Skeletal muscle tissue (tissue), 4 donors: ENCODE measurements around the gene SSBP2. TPM values are rescaled to one million over a fixed set of nuclear protein-coding genes. Genes with fewer than 3 reads are reported as not detected.
"Not testable (repeated sequence)": the region's sequence is repeated elsewhere in the genome, so short reads cannot be mapped to it uniquely, and the experiment has no call there.

ENCODE experiments used
- H3K27ac ChIP-seq: one replicate; pipeline ENCODE4 v1.7.0; 2013; ENCODE audit warnings: mild to moderate bottlenecking, low read depth, low read length, inconsistent platforms
- H3K27me3 ChIP-seq, 3 donors: one replicate each; pipeline ENCODE4 v1.7.0; 2013; ENCODE audit warnings: low read length in 3 of 3; ENCODE audit not compliant: control insufficient read depth in 3 of 3, insufficient read depth in 3 of 3
- H3K36me3 ChIP-seq, 3 donors: one replicate each; pipeline ENCODE4 v1.7.0; 2013; ENCODE audit warnings: low read length in 3 of 3; ENCODE audit not compliant: control insufficient read depth in 3 of 3, insufficient read depth in 3 of 3
- H3K4me1 ChIP-seq, 3 donors: one replicate each; pipeline ENCODE4 v1.7.0; 2013; ENCODE audit warnings: low read length in 3 of 3, mild to moderate bottlenecking in 3 of 3; ENCODE audit not compliant: control insufficient read depth in 3 of 3, insufficient read depth in 3 of 3
- H3K4me3 ChIP-seq, 3 donors: one replicate each; pipeline ENCODE4 v1.7.0; 2013; ENCODE audit warnings: low read length in 3 of 3
- H3K9ac ChIP-seq, 3 donors: one replicate each; pipeline ENCODE4 v1.7.0; 2013; ENCODE audit warnings: low read length in 3 of 3, mild to moderate bottlenecking in 3 of 3, moderate library complexity in 2 of 3, low read depth in 1 of 3
- H3K9me3 ChIP-seq, 3 donors: one replicate each; pipeline ENCODE4 v1.7.0; 2013; ENCODE audit warnings: low read length in 3 of 3; ENCODE audit not compliant: control insufficient read depth in 3 of 3
- total RNA-seq: library from RNA; depleted of rRNA; stranded (reverse); fragments of >200 nt; gene quantifications from one replicate; pipeline ENCODE4 v1.2.3, GENCODE V29; 2014
- donor health status: Osteomylitis.

The SSBP2 gene
- total RNA-seq, 1 donor from 2014 or later, result 44.4 TPM

DNA sequence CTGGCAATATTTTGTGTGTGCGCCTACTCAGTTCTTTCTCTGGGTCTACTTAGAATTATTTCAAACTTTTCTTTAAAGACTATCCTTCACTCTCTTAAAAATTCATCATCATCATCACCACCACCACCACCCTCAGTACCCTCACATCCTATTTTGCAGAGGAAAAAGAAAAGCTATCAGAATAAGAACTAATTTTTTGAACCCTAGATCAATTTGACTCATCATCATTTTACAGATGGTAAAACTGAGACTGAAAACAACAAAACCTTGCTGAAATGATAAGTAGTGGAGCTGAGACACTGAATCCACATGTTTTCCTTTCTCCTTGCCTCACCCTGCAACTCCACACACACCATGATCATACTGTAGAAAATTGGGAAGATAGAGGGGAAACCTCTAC lies 119.3 kb downstream of the SSBP2 start:
- Histone ChIP-seq H3K4me3 (no peak overlapping the region), H3K27me3 (no peaks in the 10 kb centered on the region)

GRCh38 chr5:81631124-81631523 lies 119.8 kb downstream of the SSBP2 start:
- Histone ChIP-seq H3K4me3 (no peak overlapping the region), H3K27me3 (no peaks in the 10 kb centered on the region), H3K36me3 (peaks cover 0 to 4% (median 0%) of the 10 kb centered on the region in 3 donors), H3K27ac (no peak overlapping the region), H3K9ac (no peak overlapping the region), H3K9me3 (no peaks in the 10 kb centered on the region), H3K4me1 (no peaks in the 10 kb centered on the region)

More for the DNA sequence above, 119.3 kb downstream of the SSBP2 start:
- Histone ChIP-seq H3K4me1 (no peaks in the 10 kb centered on the region), H3K9ac (no peak overlapping the region), H3K36me3 (peaks cover 0 to 4% (median 0%) of the 10 kb centered on the region in 3 donors), H3K9me3 (no peaks in the 10 kb centered on the region), H3K27ac (no peak overlapping the region)

DNA sequence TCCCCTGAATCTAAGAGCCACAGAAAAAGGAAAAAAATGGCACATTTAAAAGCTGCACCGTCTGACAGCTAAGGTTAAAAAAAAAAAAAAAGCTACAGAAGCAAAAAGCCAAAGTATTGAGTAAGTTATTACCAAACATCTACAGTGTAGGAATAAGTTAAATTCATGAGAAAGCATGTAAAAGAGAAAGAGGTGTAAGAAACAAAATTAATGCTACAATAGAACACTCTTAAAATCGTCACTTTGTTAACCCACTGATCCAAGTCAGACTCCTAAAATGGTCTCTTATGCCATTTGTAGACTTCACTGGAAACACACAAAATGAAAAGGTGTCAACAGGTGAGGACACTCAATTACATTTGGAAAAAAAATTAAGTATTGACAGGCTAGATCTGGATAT lies 120.2 kb downstream of the SSBP2 start:
- H3K9me3 ChIP-seq, result no peaks in the 10 kb centered on the region
- H3K4me3 ChIP-seq, result no peak overlapping the region
- no peak overlapping the region for H3K27ac ChIP-seq
- no peak overlapping the region for H3K9ac ChIP-seq
- no peaks in the 10 kb centered on the region for H3K4me1 ChIP-seq
- H3K36me3 ChIP-seq, result no peaks in the 10 kb centered on the region
- no peaks in the 10 kb centered on the region for H3K27me3 ChIP-seq

DNA sequence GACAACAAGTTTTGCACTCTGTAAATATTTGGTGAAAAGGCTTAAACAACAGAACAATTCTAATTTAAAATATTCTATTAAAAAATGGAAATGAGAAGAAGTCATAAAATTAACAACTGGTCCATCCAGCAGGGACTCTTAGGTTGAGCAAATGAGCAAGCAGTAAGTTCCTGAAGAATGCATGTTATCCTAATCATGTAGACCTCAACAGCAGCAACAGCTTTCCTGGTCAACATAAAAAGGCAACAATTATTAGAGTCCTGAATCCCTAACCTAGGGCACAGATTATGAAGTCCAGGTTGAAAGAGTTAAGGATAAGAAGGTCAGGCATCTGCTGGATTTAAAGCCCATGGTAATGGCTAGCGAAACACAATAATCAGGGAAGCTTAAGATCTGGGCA lies 120.9 kb downstream of the SSBP2 start:
- H3K27ac ChIP-seq, result no peak overlapping the region
- H3K9me3 ChIP-seq, result no peaks in the 10 kb centered on the region
- H3K4me1 ChIP-seq, result no peaks in the 10 kb centered on the region
- H3K27me3 ChIP-seq, result no peaks in the 10 kb centered on the region
- no peak overlapping the region for H3K4me3 ChIP-seq
- no peaks in the 10 kb centered on the region for H3K36me3 ChIP-seq
- H3K9ac ChIP-seq, result no peak overlapping the region

GRCh38 chr5:81628061-81628460 lies 122.8 kb downstream of the SSBP2 start:
- not testable (repeated sequence) for H3K4me3 ChIP-seq, H3K4me1 ChIP-seq, H3K27me3 ChIP-seq, H3K27ac ChIP-seq, H3K36me3 ChIP-seq, H3K9me3 ChIP-seq, H3K9ac ChIP-seq

- Histone ChIP-seq H3K9ac (no peak overlapping the region), H3K9me3 (no peaks in the 10 kb centered on the region), H3K4me3 (no peak overlapping the region), H3K4me1 (no peaks in the 10 kb centered on the region), H3K27ac (no peak overlapping the region), H3K27me3 (no peaks in the 10 kb centered on the region), H3K36me3 (no peaks in the 10 kb centered on the region)
Measured at GRCh38 chr5:81626524-81626923, 124.4 kb downstream of the SSBP2 start.

DNA sequence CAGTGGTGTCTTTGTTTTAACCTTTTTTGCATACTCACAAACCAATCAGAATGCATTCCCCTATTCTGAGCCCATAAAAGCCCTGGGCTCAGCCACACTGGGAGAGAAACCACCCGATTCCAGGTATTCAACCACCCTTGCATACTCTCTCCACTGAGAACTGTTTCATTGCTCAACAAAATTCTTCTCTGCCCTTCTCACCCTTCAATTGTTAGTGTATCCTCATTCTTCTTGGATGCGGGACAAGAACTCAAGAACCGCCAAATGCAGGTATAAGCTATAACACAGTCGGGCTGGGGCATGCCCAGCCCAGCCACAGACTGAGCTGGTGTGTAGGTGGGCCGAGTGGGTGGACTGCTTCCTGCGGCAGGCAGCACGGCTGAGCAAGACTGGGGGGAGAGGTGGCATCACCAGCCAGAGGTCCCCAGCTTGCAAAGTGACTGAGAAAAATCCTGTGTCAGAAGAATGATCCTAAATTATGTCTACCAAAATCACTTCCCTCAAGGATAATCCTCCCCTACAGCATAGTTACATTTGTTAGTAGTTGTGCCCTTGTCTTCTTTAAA lies 141.0 kb downstream of the SSBP2 start:
- Histone ChIP-seq H3K9me3 (peaks cover 0 to 4% (median 0%) of the 10 kb centered on the region in 3 donors), H3K27ac (no peak overlapping the region), H3K36me3 (peaks cover 0 to 13% (median 8%) of the 10 kb centered on the region in 3 donors), H3K4me3 (peak overlapping the region in 1 of 3 donors; percentile 19), H3K9ac (no peak overlapping the region), H3K27me3 (no peaks in the 10 kb centered on the region), H3K4me1 (no peaks in the 10 kb centered on the region)

DNA sequence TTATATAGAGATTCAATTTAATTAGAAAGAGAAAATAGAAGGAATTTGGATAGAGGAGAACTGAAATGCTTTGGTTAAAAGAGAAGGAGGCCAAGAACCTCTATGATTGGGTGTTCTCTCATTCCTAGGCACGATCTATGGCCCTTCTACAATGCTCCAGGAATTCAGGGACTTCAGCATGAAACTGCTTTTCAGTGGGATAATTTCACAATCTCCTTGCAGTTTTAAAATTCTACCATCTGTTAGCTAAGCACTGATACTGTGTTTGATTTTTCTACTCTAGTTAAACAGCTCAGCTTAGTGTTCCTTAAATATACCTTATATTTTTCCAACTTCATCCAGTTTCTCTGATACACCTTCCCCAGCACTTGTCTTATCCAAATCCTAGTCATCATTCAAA lies 141.9 kb downstream of the SSBP2 start:
- Histone ChIP-seq H3K9me3 (peaks cover 0 to 4% (median 0%) of the 10 kb centered on the region in 3 donors), H3K4me3 (no peak overlapping the region), H3K27me3 (no peaks in the 10 kb centered on the region), H3K9ac (no peak overlapping the region), H3K27ac (no peak overlapping the region), H3K36me3 (peaks cover 0 to 10% (median 8%) of the 10 kb centered on the region in 3 donors), H3K4me1 (no peaks in the 10 kb centered on the region)

DNA sequence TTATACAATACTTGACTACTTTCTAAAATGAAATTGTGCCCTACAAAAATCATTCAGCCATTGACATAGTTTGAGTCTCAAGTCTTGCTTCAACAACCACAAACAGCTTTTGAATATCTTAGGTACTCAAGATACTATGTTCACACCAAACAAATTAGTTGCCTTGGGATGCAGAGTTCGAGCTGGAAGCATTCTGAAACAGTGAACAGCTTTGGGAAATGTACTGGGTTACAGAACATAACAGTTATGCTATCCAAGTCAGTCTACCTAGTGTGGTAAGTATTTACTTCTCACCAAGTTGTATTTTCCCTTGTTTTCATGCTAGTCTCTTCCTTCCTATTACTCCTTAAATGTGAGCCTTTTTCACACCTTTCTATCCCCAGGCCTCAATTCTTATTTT lies 143.2 kb downstream of the SSBP2 start:
- Histone ChIP-seq H3K27me3 (no peaks in the 10 kb centered on the region), H3K9me3 (peaks cover 0 to 4% (median 0%) of the 10 kb centered on the region in 3 donors), H3K27ac (no peak overlapping the region), H3K36me3 (peaks cover 2 to 12% (median 4%) of the 10 kb centered on the region in 3 donors), H3K4me3 (no peak overlapping the region), H3K9ac (no peak overlapping the region), H3K4me1 (no peaks in the 10 kb centered on the region)

DNA sequence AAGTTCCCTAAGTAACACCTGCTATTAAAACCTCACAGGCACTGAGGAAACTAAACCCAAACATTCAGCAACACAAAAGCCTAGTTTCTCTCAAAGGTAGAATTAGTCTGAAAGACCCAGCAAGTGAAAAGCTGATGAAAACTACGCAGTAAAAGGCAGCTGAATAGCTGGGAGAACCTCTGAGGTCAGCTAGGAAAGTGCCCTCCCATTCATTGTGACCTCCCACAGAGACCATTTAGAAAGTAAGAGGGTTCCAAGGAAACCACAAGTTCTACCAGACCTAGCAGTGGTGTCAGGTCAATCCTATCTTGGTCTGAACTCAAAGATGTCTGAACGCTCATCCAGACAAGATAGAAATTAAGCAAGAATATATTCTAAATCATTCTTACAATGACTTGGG lies 144.7 kb downstream of the SSBP2 start:
- no peaks in the 10 kb centered on the region for H3K27me3 ChIP-seq
- no peaks in the 10 kb centered on the region for H3K4me1 ChIP-seq

More for the DNA sequence above, 144.7 kb downstream of the SSBP2 start:
- Histone ChIP-seq H3K27ac (no peak overlapping the region), H3K36me3 (peaks cover 2 to 17% (median 4%) of the 10 kb centered on the region in 3 donors), H3K4me3 (no peak overlapping the region), H3K9me3 (peaks cover 0 to 4% (median 0%) of the 10 kb centered on the region in 3 donors), H3K9ac (no peak overlapping the region)
